GM19351 (cell line): ENCODE results near the gene RBM47.
"Not testable (repeated sequence)": the region's sequence is repeated elsewhere in the genome, so short reads cannot be mapped to it uniquely, and the experiment has no call there.

Source experiments
- ATAC-seq: cut with Tn5 transposase; IDR thresholded peaks from one replicate; pipeline ENCODE4 v1.9.1; 2021; ENCODE audit warnings: mild to moderate bottlenecking, moderate library complexity; ENCODE audit not compliant: unreplicated experiment

Gene RBM47

GRCh38 chr4:40544221-40544620, 85.4 kb downstream of the RBM47 start:
- no peak for ATAC-seq

- ATAC-seq: no peak
Measured at GRCh38 chr4:40540800-40541199, 88.9 kb downstream of the RBM47 start.

GRCh38 chr4:40536032-40536431, 93.6 kb downstream of the RBM47 start:
- peak; percentile 68 for ATAC-seq

GRCh38 chr4:40531636-40532023, 98.0 kb downstream of the RBM47 start:
- no peak for ATAC-seq

GRCh38 chr4:40530961-40531635, 98.6 kb downstream of the RBM47 start:
- no peak for ATAC-seq

- no peak for ATAC-seq
Measured at GRCh38 chr4:40526741-40527140, 102.9 kb downstream of the RBM47 start.

GRCh38 chr4:40525752-40526598, 103.7 kb downstream of the RBM47 start:
- ATAC-seq: no peak

- no peak for ATAC-seq
Measured at GRCh38 chr4:40524366-40525041, 105.2 kb downstream of the RBM47 start.

GRCh38 chr4:40523581-40523980, 106.1 kb downstream of the RBM47 start:
- no peak for ATAC-seq

- no peak for ATAC-seq
Measured at GRCh38 chr4:40521957-40522356, 107.7 kb downstream of the RBM47 start.

GRCh38 chr4:40520533-40520932, 109.1 kb downstream of the RBM47 start:
- no peak for ATAC-seq

- ATAC-seq: not testable (repeated sequence)
Measured at GRCh38 chr4:40517081-40517480, 112.6 kb downstream of the RBM47 start.

- ATAC-seq: peak; percentile 26
Measured at GRCh38 chr4:40516651-40517050, 113.0 kb downstream of the RBM47 start.

- ATAC-seq: peak; percentile 82
Measured at GRCh38 chr4:40515398-40516293, 114.0 kb downstream of the RBM47 start.

- no peak for ATAC-seq
Measured at GRCh38 chr4:40515037-40515397, 114.6 kb downstream of the RBM47 start.

GRCh38 chr4:40514497-40514951, 115.1 kb downstream of the RBM47 start:
- no peak for ATAC-seq

- ATAC-seq: no peak
Measured at GRCh38 chr4:40511036-40511614, 118.5 kb downstream of the RBM47 start.

- ATAC-seq: no peak
Measured at GRCh38 chr4:40507977-40508376, 121.7 kb downstream of the RBM47 start.

GRCh38 chr4:40506492-40506891, 123.2 kb downstream of the RBM47 start:
- ATAC-seq: no peak

GRCh38 chr4:40506066-40506465, 123.6 kb downstream of the RBM47 start:
- ATAC-seq: no peak
